KBM-7 (cell line): ENCODE measurements around the gene CYP27B1.
"Not testable (repeated sequence)": the region's sequence is repeated elsewhere in the genome, so short reads cannot be mapped to it uniquely, and the experiment has no call there.

Source experiments
- DNase-seq: peaks from one replicate; pipeline ENCODE4 v3.0.0-alpha.2; 2015
- in situ Hi-C: fragments of 300-500 bp; cut with MboI; formaldehyde crosslinking; loops from 2 replicates; pipeline ENCODE4 v1.14.3; 2020; ENCODE audit warnings: low sequenced_read_pairs, low pct_unique_long_range_greater_than_20kb, mixed read lengths

Gene CYP27B1

DNA sequence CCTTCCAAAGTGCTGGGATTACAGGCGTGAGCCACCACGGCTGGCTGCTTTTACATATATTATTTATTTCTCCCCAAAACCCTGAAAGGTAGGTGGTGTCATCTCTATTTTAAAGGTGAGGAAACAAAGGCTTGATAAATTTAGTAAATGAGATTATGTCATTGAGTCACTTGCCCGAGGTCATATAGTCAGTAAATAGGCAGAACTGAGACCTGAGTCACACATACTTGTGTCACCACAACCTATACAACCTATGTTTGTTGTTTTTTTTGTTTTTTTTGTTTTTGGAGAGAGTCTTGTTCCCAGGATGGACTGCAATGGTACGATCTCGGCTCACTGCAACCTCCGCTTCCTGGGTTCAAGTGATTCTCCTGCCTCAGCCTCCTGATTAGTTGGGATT lies 28.5 kb upstream of the CYP27B1 start:
- in situ Hi-C loops: no loop called here
- no peak for DNase-seq

DNA sequence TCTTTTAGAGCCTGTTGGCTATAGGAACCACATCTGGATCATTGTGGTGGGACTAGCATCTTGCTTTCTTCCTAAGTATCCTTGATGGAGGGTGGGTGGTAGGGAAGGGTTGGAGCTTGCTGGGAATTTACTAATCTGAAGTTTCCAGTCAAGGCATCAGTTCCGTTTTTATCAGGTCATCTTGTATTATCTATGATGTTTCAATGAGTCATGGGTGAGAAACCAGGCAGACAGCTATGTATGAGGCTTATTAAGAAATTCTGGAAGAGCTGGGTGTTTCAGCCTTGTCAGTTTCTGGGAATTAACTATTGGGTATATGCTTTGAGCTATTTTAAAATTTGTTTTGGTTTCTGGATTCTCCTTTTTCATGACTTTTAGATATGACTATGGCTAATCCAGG lies 27.0 kb upstream of the CYP27B1 start:
- in situ Hi-C loops: no loop called here

DNA sequence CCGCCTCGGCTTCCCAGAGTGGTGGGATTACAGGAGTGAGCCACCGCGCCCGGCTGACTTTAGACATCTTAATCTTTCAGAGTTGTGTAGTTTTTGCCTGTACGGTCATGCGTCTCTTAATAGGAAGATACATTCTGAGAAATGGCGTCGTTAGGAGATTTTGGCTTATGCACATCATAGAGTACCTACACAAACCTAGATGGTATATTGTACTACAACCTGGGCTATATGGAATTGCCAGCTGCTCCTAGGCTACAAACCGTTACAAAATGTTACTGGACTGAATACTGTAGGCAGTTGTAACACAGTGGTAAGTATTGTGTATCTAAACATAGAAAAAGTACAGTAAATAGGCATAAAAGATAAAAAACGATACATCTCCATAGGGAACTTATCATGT lies 17.0 kb upstream of the CYP27B1 start:
- no peak for DNase-seq
- in situ Hi-C loops: no loop called here

More for the DNA sequence above, 27.0 kb upstream of the CYP27B1 start:
- DNase-seq: no peak

DNA sequence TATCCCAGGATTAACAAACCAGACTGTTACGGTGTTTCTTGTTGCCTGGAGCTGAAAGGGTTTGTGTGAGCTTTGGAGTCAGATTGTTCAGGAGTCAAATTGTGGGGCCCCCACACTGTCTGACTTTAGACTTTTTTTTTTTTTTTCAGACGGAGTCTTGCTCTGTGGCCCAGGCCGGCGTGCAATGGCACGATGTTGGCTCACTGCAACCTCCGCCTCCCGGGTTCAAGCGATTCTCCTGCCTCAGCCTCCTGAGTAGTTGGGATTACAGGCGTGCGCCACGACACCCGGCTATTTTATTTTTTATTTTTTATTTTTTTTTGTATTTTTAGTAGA lies 16.6 kb upstream of the CYP27B1 start:
- in situ Hi-C loops: no loop called here
- no peak for DNase-seq

DNA sequence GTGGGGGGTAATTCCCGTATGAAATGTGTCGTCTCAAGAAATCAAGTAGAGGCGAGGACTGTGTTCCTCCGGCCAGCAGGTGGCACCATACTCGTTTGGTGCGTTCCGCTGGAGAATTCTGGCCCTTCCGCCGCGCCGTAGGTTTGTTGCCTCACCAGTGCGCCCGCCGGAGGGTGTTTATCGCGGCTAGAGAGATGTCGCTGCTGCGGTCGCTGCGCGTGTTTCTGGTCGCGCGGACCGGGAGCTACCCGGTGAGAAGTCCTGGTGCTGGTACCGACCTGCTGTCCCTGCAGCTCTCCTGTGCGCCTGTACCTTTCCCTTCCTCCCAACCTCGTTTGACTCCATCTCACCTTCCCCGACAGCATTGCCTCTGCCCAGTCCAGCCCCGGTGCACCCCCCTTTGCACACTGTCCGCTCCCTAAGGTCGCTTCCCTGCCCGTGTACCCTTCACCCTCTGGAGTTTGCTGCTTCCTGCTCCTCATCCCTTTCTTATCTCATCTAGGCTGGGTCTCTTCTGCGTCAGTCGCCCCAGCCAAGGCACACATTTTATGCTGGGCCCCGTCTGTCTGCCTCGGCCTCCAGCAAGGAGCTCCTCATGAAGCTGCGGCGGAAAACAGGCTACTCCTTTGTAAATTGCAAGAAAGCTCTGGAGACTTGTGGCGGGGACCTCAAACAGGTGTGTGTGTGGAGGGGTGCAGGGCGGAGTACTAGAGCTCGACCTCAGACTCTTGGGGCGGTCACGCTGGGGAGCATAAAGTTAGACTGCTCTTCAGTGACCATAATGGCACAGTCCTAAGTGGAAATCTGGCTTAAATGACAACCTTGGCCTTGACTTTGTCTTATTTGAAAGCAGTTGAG lies 16.0 kb upstream of the CYP27B1 start, which contains the start of gene TSFM:
TSS of gene TSFM (plus strand) at position 180 of the 858 bp plus-strand sequence. CDS start at position 195, 15 bp downstream.
- peak; percentile 93 for DNase-seq
- in situ Hi-C loops: no loop called here

DNA sequence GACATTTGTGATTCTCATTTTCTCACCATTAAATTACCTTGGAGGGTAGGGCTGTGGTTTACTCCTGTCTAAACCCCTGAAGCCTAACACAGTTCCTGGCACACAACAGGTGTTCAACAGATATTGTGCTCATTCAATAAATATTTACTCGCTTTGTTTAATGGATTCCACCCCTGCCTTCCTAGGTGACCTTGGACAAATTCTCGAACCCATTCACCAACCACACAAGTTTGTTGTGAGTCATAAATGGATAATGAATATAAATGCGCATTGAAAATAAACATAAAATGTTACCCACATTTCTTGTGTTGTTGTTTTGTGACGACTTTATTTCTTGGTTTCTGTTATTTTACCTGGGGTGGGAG lies 15.3 kb upstream of the CYP27B1 start:
- in situ Hi-C loops: no loop called here
- no peak for DNase-seq

DNA sequence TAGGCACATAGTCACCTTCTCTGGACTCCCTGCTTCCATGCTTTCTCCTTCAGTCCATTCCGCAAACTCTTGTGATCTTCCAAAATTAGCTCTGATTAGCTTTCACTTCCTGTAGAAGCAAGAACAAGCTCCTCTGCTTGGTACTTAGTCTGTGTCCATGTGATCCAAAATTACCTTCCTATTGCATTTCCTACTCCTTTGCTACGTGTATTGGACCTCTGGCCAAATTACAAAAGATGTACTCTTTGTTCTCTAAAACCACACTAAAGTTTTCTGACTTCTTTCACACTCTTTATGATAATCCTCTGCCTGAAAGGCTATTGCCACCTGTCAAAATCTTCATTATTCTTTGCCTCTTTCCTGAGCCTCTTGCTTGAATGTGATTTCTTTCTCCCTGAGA lies 14.9 kb upstream of the CYP27B1 start:
- in situ Hi-C loops: no loop called here

DNA sequence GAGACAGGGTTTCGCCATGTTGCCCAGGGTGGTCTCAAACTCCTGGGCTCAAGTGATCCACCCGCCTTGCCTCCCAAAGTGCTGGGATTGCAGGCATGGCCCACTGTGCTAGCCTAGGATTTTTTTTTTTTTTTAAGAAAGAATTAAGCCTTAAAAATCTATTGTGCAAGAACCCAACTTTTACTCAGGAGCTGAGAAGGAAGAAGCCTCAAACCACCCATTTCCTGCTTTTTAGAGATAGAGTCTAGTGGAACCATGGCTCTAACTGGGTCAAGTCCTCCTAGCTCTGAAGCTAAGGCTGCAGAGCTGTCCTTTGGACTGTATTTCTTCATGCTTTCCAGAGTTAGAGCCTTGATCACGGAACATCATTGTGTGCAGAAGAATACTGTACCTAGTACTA lies 14.4 kb upstream of the CYP27B1 start:
- DNase-seq: peak; percentile 44
- in situ Hi-C loops: no loop called here

More for the DNA sequence above, 14.9 kb upstream of the CYP27B1 start:
- DNase-seq: no peak

DNA sequence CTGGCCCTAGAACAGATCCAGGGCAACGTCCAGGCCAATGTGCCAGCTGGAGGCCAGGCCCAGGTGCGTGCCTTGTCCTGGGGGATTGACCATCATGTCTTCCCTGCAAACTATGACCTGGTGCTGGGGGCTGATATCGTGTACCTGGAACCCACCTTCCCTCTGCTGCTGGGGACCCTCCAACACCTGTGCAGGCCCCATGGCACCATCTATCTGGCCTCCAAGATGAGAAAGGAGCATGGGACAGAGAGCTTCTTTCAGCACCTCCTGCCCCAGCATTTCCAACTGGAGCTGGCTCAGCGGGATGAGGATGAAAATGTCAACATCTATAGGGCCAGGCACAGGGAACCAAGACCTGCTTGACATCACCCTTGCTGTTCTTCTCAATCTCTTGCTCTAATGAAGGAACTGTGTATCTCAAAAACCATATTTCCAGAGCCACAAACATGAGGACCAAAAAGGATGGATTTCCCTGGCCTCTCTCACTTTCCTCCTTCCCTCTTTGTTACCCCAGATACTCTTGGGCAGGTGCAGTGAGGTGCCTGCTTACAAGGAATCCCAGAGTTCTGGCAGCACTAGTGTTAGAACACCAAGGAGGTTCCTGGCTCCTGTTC lies 13.5 kb upstream of the CYP27B1 start:
- no peak for DNase-seq
- in situ Hi-C loops: no loop called here

DNA sequence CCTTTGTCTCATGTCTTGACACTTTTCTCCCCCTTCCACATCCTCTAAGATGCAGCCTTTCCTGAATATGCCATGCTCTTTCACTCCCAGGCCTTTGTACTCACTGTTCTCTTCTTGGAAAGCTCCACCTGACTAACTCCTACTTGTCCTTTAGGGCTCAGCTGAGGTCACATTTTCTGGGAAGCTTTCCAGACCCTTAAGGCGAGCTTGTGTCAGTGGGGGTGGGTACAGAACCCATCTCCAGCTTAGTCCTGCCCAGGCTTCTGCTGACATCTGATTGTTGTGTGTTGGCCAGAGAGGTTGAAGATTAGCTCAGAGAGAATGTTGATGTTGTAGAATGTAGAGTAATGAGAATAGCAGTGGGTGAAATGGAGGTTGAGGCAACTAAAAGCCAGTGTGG lies 12.9 kb upstream of the CYP27B1 start:
- in situ Hi-C loops: no loop called here
- no peak for DNase-seq

DNA sequence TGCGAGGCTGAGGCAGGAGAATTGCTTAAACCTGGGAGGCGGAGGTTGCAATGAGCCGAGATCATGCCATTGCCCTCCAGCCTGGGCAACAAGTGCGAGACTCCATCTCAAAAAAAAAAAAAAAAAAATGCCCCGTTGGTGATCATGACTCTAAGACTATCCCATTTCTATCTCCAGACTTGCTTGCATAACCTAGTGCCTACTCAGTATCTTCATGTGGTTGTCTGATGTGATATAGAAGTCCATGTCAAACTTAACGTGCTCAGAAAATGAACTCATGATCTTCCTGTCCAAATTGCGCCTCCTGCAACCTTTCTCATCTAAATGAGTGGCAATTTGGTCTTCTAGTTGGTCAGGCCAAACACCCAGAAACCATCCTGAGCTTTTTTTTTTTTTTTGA lies 11.0 kb upstream of the CYP27B1 start:
- in situ Hi-C loops: no loop called here
- DNase-seq: no peak

DNA sequence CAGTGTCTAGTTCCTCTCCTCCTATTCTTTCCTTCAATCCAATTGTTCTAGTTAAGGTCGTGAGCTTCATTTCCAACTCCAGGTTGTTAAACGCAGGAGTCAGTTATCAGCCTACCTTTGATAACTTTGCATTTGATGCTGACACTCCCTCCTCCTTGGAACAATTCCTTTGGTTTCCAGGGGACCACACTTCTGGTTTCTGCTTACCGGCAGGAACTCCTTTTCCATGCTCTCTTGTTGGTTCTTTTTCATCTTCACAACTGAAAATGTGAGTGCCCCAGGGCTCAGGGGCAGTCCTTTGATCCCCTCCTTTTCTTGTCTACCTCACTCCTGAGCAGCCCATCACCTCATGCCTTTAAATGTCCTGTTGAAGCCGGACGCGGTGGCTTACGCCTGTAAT lies 10.5 kb upstream of the CYP27B1 start:
- DNase-seq: no peak
- in situ Hi-C loops: no loop called here

DNA sequence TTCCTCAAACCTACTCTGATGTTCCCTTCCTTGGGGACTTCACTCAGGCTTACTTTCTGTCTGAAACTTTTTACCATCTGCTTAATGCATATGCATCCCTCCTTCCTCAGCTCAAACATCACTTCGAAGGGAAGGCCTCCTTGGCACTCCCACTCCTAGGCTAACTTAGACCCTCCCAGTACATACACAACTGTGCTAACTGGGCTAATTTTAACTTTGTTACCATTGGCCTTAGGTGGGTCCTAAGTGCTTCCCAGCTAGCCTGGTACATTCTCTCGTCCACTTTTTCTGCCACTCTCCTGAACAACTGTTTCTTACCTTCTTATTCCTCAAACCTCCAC lies 9.3 kb upstream of the CYP27B1 start:
- in situ Hi-C loops: no loop called here

DNA sequence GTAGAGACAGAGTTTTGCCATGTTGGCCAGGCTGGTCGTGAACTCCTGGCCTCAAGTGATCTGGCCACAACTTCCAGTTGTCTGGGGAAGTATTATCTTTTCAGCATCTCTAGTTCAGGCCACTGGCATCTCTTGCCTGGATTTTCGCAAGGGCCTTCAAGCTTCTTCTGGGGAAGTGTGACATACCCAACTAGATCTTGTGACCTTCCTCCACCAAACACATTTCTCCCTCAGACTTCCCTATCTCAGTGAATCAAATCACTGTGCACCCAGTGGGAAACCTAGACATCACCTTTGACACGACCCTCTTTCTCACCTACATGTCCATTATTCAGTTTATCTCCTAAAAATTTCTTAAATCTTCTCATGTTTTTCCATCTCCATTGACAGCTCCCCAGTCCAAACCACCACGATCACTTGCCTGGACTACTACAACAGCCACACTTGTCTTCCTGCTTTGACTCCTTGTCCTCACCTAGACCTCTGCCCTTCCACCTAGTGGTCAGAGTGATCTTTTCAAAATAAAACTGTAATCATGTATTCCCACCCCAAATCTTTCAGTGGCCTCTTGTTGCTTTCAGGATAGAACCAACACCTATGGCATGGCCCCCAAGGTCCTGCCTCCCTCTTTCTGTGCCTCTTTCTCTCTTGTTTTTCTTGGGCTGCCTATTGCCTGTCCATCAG lies 8.8 kb upstream of the CYP27B1 start:
- DNase-seq: peak; percentile 34
- in situ Hi-C loops: no loop called here

More for the DNA sequence above, 9.3 kb upstream of the CYP27B1 start:
- DNase-seq: no peak

DNA sequence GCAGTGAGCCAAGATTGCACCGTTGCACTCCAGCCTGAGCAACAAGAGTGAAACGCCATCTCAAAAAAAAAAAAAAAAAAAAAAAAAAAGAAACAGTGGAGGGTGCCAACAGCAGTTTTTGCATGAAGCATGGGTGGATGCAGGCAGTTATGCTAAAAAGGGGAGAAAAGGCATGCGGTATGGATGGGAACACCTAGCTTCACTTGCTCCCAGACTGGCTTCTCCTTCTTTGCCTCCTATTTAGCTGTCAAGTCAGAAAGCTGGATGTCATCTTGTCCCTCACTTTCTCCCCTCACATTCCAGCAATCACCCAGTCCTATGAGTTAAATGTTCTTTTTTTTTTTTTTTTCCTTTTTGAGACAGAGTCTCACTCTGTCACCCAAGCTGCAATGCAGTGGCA lies 8.2 kb upstream of the CYP27B1 start:
- DNase-seq: no peak

DNA sequence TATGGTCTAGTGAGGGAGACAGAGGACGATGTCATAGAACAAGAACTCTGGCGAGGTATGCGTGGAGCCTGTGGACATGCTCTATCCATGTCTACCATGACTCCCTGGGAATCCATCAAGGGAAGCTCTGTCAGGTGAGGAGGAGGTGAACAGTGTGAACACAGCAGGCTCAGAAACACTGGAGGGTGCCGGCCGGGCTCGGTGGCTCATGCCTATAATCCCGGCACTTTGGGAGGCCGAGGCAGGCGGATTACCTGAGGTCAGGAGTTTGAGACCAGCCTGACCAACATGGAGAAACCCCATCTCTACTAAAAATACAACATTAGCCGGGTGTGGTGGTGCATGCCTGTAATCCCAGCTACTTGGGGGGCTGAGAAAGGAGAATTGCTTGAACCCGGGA lies 7.8 kb upstream of the CYP27B1 start:
- DNase-seq, in situ Hi-C loops: not testable (repeated sequence)

More for the DNA sequence above, 8.2 kb upstream of the CYP27B1 start:
- in situ Hi-C loops: no loop called here

DNA sequence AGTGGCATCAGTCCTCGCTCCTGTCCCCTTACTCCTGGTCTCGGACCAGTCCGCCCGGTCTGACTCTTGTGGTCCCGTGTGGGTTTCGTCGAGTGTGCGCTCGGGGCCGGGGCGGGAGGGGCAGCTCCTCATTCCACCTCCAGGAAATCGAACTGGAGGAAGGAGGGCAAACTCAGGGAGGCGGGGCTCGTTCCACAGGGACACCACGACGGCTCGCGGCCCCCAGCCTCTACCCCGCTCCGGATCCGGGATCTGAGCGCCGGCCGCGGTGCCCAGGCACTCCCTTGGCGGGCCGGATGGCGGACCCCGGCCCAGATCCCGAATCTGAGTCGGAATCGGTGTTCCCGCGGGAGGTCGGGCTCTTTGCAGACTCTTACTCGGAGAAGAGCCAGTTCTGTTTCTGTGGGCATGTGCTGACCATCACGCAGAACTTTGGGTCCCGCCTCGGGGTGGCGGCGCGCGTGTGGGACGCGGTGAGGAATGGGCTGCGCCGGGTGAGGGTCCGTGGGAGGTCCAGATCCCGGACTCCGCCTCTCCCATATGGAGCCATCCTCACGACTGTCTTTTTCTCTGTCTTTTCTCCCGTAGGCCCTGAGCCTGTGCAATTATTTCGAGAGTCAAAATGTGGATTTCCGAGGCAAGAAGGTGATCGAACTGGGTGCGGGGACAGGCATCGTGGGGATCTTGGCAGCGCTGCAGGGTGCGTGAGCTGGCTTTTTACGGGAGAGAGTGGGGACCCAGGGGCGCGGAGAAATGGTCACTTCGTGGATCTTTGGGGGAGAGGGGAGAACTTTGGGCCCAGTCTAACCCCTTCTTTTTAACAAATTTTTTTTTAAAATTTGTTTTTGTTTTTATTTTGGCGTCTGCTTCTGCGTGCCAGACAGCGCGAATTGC lies 5.8 kb upstream of the CYP27B1 start, which contains the start of gene EEF1AKMT3:
TSS of gene EEF1AKMT3 (plus strand) at position 186 of the 894 bp plus-strand sequence. CDS start at position 297, 111 bp downstream.
- DNase-seq: no peak
- in situ Hi-C loops: no loop called here

DNA sequence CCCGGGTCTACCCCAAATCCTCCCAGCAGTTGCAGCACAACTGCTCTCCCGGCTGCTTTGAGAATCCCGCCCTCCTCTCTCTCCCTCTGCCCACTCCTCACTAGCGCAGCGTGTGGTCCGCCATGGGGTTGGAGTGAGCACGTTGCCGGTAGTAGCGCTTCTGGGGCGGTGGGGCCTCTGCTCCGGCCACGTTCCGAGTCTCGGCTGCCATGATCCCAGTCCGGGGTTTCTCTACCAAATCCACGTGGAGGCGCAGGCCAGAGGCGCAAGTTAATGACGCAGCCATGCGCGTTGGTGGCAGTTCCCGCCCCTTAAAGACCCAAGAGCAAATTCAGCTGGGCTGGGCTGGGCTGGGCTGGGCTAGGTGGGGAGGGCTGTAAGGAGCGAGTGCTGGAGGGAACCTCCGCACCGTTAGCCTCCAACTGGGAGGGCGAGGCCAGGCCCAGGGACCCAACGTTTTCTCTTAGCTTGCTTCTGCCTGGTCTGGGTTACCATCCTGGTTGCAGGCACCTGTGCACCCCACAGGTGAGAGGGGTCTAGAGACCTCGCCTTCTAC lies 5.1 kb upstream of the CYP27B1 start, which contains the start of gene METTL1:
TSS of gene METTL1 (minus strand) at position 233 of the 556 bp plus-strand sequence. CDS start at position 211, 22 bp downstream.
- in situ Hi-C loops: no loop called here
- DNase-seq: peak; percentile 98
